ENCODE measurements around the gene RAB13. TPM values are rescaled to one million over a fixed set of nuclear protein-coding genes. Genes with fewer than 3 reads are reported as not detected.

Gene RAB13
- total and polyA plus RNA-seq, 2 donors (not counting 3 experiments of a cell fraction or from before 2014, with no cell fraction given) = 76.0 to 124 TPM

GRCh38 chr1:153959454-153959853 is 26.7 kb downstream of the RAB13 start:
- H3K27ac ChIP-seq (ENCODE audit: insufficient read depth, low read depth, low read length) = no peak overlapping the region
- ChIA-PET POLR2A (interaction anchor here (0.9 kb wide), 1 partner anchor 13 kb away, joined by 5 read pairs; the partner anchor contains the start of gene DENND4B), CTCF (interaction anchor here (0.6 to 4.2 kb wide), 4 partner anchors 8 to 163 kb away, joined by 3 to 25 read pairs (median 7); partner anchors contain the start of genes CREB3L4, DENND4B and JTB)
- BruUV-seq (replicated peaks) = no TSS peak
- H2AFZ ChIP-seq (ENCODE audit: low read depth, low read length) = no peak overlapping the region
- H3K9ac ChIP-seq (replicated peaks; ENCODE audit: extremely low read depth, insufficient read depth, low read length) = no peak overlapping the region
- dilution Hi-C loops (cut with MboI; ENCODE audit: extremely low pct_ligation_motif_present, low sequenced_read_pairs) = no loop called here
- no peak for DNase-seq (ENCODE audit: low read depth, low spot score)
- TF ChIP-seq MAX (IDR thresholded peaks at IDR 0.05; ENCODE audit: insufficient read depth, insufficient read length) = no peak
- no peak for TF ChIP-seq CTCF (IDR thresholded peaks at IDR 0.05; ENCODE audit: extremely low read depth in 1 of 2, insufficient read depth in 1 of 2, low read depth in 1 of 2, low read length in 2 of 2)
- no peak for TF ChIP-seq MYC (IDR thresholded peaks at IDR 0.05; ENCODE audit: low read depth, low read length)
- no peak for TF ChIP-seq POLR2A (IDR thresholded peaks at IDR 0.05; ENCODE audit: low read depth, low read length)
- intact Hi-C loops (cut with micrococcal nuclease) = no loop called here
- no peaks in the 10 kb centered on the region for H4K20me1 ChIP-seq (replicated peaks; ENCODE audit: control insufficient read depth, extremely low read depth, insufficient read depth, low read length)
- peaks cover 43% of the 10 kb centered on the region for H3K4me1 ChIP-seq (ENCODE audit: control insufficient read depth, extremely low read depth, insufficient read depth, low read length)
- no peak overlapping the region for H3K4me3 ChIP-seq (replicated peaks in 1 of 3; ENCODE audit: insufficient read depth in 1 of 3, low read depth in 1 of 3, low read length in 3 of 3)
- H3K9me1 ChIP-seq (replicated peaks; ENCODE audit: control insufficient read depth, extremely low read depth, insufficient read depth, low read length) = no peaks in the 10 kb centered on the region
- H3K9me3 ChIP-seq (replicated peaks; ENCODE audit: control insufficient read depth, insufficient read depth, low read length) = no peaks in the 10 kb centered on the region
- H3K36me3 ChIP-seq (ENCODE audit: control insufficient read depth in 2 of 2, extremely low read depth in 1 of 2, insufficient read depth in 2 of 2, low read length in 2 of 2) = peaks cover 0 to 13% of the 10 kb centered on the region in 2 experiments
- no peak overlapping the region for H3K4me2 ChIP-seq (ENCODE audit: insufficient read depth, low read length)
- FAIRE-seq = no peak
- H3K27me3 ChIP-seq (ENCODE audit: control insufficient read depth in 2 of 2, insufficient read depth in 2 of 2, low read length in 2 of 2) = no peaks in the 10 kb centered on the region
- H3K79me2 ChIP-seq (ENCODE audit: control insufficient read depth, insufficient read depth, low read length) = peaks cover 40% of the 10 kb centered on the region

GRCh38 chr1:153958961-153959260 is 27.2 kb downstream of the RAB13 start:
- intact Hi-C loops (cut with micrococcal nuclease) (loop anchor here (1.0 kb wide), 4 partner anchors 13 to 36 kb away; partner anchors contain the start of genes DENND4B and JTB), dilution Hi-C loops (cut with MboI; ENCODE audit: extremely low pct_ligation_motif_present, low sequenced_read_pairs) (no loop called here)
- no peaks in the 10 kb centered on the region for H3K9me3 ChIP-seq (replicated peaks; ENCODE audit: control insufficient read depth, insufficient read depth, low read length)
- BruUV-seq (replicated peaks) = TSS peak; percentile 1
- FAIRE-seq = no peak
- no peak overlapping the region for H3K4me3 ChIP-seq (replicated peaks in 1 of 3; ENCODE audit: insufficient read depth in 1 of 3, low read depth in 1 of 3, low read length in 3 of 3)
- H2AFZ ChIP-seq (ENCODE audit: low read depth, low read length) = peak overlapping the region; percentile 47
- no peak overlapping the region for H3K27ac ChIP-seq (ENCODE audit: insufficient read depth, low read depth, low read length)
- H3K9me1 ChIP-seq (replicated peaks; ENCODE audit: control insufficient read depth, extremely low read depth, insufficient read depth, low read length) = no peaks in the 10 kb centered on the region
- H3K27me3 ChIP-seq (ENCODE audit: control insufficient read depth in 2 of 2, insufficient read depth in 2 of 2, low read length in 2 of 2) = no peaks in the 10 kb centered on the region
- H3K36me3 ChIP-seq (ENCODE audit: control insufficient read depth in 2 of 2, extremely low read depth in 1 of 2, insufficient read depth in 2 of 2, low read length in 2 of 2) = peaks cover 0 to 15% of the 10 kb centered on the region in 2 experiments
- peaks cover 38% of the 10 kb centered on the region for H3K4me1 ChIP-seq (ENCODE audit: control insufficient read depth, extremely low read depth, insufficient read depth, low read length)
- DNase-seq (ENCODE audit: low read depth, low spot score) = no peak
- peak overlapping the region; percentile 31 for H3K4me2 ChIP-seq (ENCODE audit: insufficient read depth, low read length)
- POLR2A ChIA-PET = interaction anchor here (0.9 kb wide), 1 partner anchor 12 kb away, joined by 5 read pairs; the partner anchor contains the start of gene DENND4B
- no peak overlapping the region for H3K9ac ChIP-seq (replicated peaks; ENCODE audit: extremely low read depth, insufficient read depth, low read length)
- no peak for TF ChIP-seq GATA2 (IDR thresholded peaks at IDR 0.05; ENCODE audit: insufficient read depth, insufficient read length, low read depth, low read length)
- TF ChIP-seq POLR2AphosphoS5 (IDR thresholded peaks at IDR 0.05; ENCODE audit: insufficient read depth, low read depth, low read length) = no peak
- TF ChIP-seq CTCF (IDR thresholded peaks at IDR 0.05; ENCODE audit: extremely low read depth in 1 of 2, insufficient read depth in 1 of 2, low read depth in 1 of 2, low read length in 2 of 2) = no peak
- TF ChIP-seq MYC (IDR thresholded peaks at IDR 0.05; ENCODE audit: low read depth, low read length) = no peak
- no peak for TF ChIP-seq FOS (IDR thresholded peaks at IDR 0.05; ENCODE audit: borderline replicate concordance, insufficient read depth, low read length)
- TF ChIP-seq EZH2 (IDR thresholded peaks at IDR 0.05; ENCODE audit: borderline replicate concordance, low read depth, low read length, severe bottlenecking) = no peak
- TF ChIP-seq POLR2A (IDR thresholded peaks at IDR 0.05; ENCODE audit: low read depth, low read length) = no peak
- H3K79me2 ChIP-seq (ENCODE audit: control insufficient read depth, insufficient read depth, low read length) = peaks cover 45% of the 10 kb centered on the region
- CTCF ChIA-PET = interaction anchor here (1.5 to 4.2 kb wide), 4 partner anchors 8 to 22 kb away, joined by 4 to 25 read pairs (median 7); partner anchors contain the start of genes CREB3L4, DENND4B and JTB
- H4K20me1 ChIP-seq (replicated peaks; ENCODE audit: control insufficient read depth, extremely low read depth, insufficient read depth, low read length) = no peaks in the 10 kb centered on the region
